ENCODE results near the gene SOX5. TPM values are rescaled to one million over a fixed set of nuclear protein-coding genes. Genes with fewer than 3 reads are reported as not detected.

Gene SOX5
- polyA plus RNA-seq, 1 donor = 3.5 TPM

- Histone ChIP-seq H3K4me3 (ENCODE audit: low read length) (no peak overlapping the region), H3K9me3 (ENCODE audit: control insufficient read depth, low read depth, low read length) (no peaks in the 10 kb centered on the region), H3K36me3 (ENCODE audit: control insufficient read depth, insufficient read depth, low read length) (no peaks in the 10 kb centered on the region), H3K27ac (ENCODE audit: low read length) (no peak overlapping the region), H3K27me3 (ENCODE audit: control insufficient read depth, insufficient read depth, low read length) (no peaks in the 10 kb centered on the region), H3K4me1 (ENCODE audit: control insufficient read depth, insufficient read depth, low read length) (no peaks in the 10 kb centered on the region)
- DNase-seq = no peak
- WGBS (ENCODE audit: insufficient coverage, low lambda C conversion rate) = 100% methylated on average over 1 of the region's 2 CpGs
These were observed 388.9 kb downstream of the SOX5 start for GRCh38 chr12:23560611-23561010.

- Histone ChIP-seq H3K27me3 (ENCODE audit: control insufficient read depth, insufficient read depth, low read length) (no peaks in the 10 kb centered on the region), H3K27ac (ENCODE audit: low read length) (no peak overlapping the region), H3K4me1 (ENCODE audit: control insufficient read depth, insufficient read depth, low read length) (no peaks in the 10 kb centered on the region), H3K36me3 (ENCODE audit: control insufficient read depth, insufficient read depth, low read length) (no peaks in the 10 kb centered on the region), H3K9me3 (ENCODE audit: control insufficient read depth, low read depth, low read length) (no peaks in the 10 kb centered on the region), H3K4me3 (ENCODE audit: low read length) (no peak overlapping the region)
- WGBS (ENCODE audit: insufficient coverage, low lambda C conversion rate) = 88% methylated on average over 1 of the region's 2 CpGs
- no peak for DNase-seq
These were observed 390.2 kb downstream of the SOX5 start for GRCh38 chr12:23559268-23559753.

GRCh38 chr12:23556661-23557060, 392.8 kb downstream of the SOX5 start:
- WGBS (ENCODE audit: insufficient coverage, low lambda C conversion rate) = 100% methylated on average over 1 of the region's 5 CpGs

GRCh38 chr12:23555825-23556207, 393.7 kb downstream of the SOX5 start:
- no peaks in the 10 kb centered on the region for H3K9me3 ChIP-seq (ENCODE audit: control insufficient read depth, low read depth, low read length)
- H3K27ac ChIP-seq (ENCODE audit: low read length) = no peak overlapping the region
- DNase-seq = no peak
- no peak overlapping the region for H3K4me3 ChIP-seq (ENCODE audit: low read length)
- H3K27me3 ChIP-seq (ENCODE audit: control insufficient read depth, insufficient read depth, low read length) = no peaks in the 10 kb centered on the region
- WGBS (ENCODE audit: insufficient coverage, low lambda C conversion rate) = 17% methylated on average over 1 of the region's 2 CpGs
- no peaks in the 10 kb centered on the region for H3K4me1 ChIP-seq (ENCODE audit: control insufficient read depth, insufficient read depth, low read length)
- no peaks in the 10 kb centered on the region for H3K36me3 ChIP-seq (ENCODE audit: control insufficient read depth, insufficient read depth, low read length)

More at GRCh38 chr12:23556661-23557060, 392.8 kb downstream of the SOX5 start:
- Histone ChIP-seq H3K4me3 (ENCODE audit: low read length) (no peak overlapping the region), H3K27ac (ENCODE audit: low read length) (no peak overlapping the region), H3K4me1 (ENCODE audit: control insufficient read depth, insufficient read depth, low read length) (no peaks in the 10 kb centered on the region), H3K36me3 (ENCODE audit: control insufficient read depth, insufficient read depth, low read length) (no peaks in the 10 kb centered on the region), H3K27me3 (ENCODE audit: control insufficient read depth, insufficient read depth, low read length) (no peaks in the 10 kb centered on the region), H3K9me3 (ENCODE audit: control insufficient read depth, low read depth, low read length) (no peaks in the 10 kb centered on the region)
- DNase-seq = no peak

- 84% methylated on average over 3 of the region's 4 CpGs for WGBS (ENCODE audit: insufficient coverage, low lambda C conversion rate)
- Histone ChIP-seq H3K4me1 (ENCODE audit: control insufficient read depth, insufficient read depth, low read length) (no peaks in the 10 kb centered on the region), H3K27ac (ENCODE audit: low read length) (no peak overlapping the region), H3K27me3 (ENCODE audit: control insufficient read depth, insufficient read depth, low read length) (no peaks in the 10 kb centered on the region), H3K36me3 (ENCODE audit: control insufficient read depth, insufficient read depth, low read length) (no peaks in the 10 kb centered on the region), H3K9me3 (ENCODE audit: control insufficient read depth, low read depth, low read length) (no peaks in the 10 kb centered on the region), H3K4me3 (ENCODE audit: low read length) (no peak overlapping the region)
- DNase-seq = no peak
These were observed 394.2 kb downstream of the SOX5 start for GRCh38 chr12:23555180-23555824.

GRCh38 chr12:23552417-23552816, 397.1 kb downstream of the SOX5 start:
- H3K27me3 ChIP-seq (ENCODE audit: control insufficient read depth, insufficient read depth, low read length) = no peaks in the 10 kb centered on the region
- no peaks in the 10 kb centered on the region for H3K4me1 ChIP-seq (ENCODE audit: control insufficient read depth, insufficient read depth, low read length)
- H3K4me3 ChIP-seq (ENCODE audit: low read length) = no peak overlapping the region
- no peak for DNase-seq
- H3K36me3 ChIP-seq (ENCODE audit: control insufficient read depth, insufficient read depth, low read length) = no peaks in the 10 kb centered on the region
- WGBS (ENCODE audit: insufficient coverage, low lambda C conversion rate) = 88% methylated on average over 1 of the region's 1 CpG
- H3K27ac ChIP-seq (ENCODE audit: low read length) = no peak overlapping the region
- H3K9me3 ChIP-seq (ENCODE audit: control insufficient read depth, low read depth, low read length) = no peaks in the 10 kb centered on the region

- Histone ChIP-seq H3K36me3 (ENCODE audit: control insufficient read depth, insufficient read depth, low read length) (no peaks in the 10 kb centered on the region), H3K27ac (ENCODE audit: low read length) (no peak overlapping the region), H3K4me1 (ENCODE audit: control insufficient read depth, insufficient read depth, low read length) (no peaks in the 10 kb centered on the region), H3K27me3 (ENCODE audit: control insufficient read depth, insufficient read depth, low read length) (no peaks in the 10 kb centered on the region), H3K4me3 (ENCODE audit: low read length) (no peak overlapping the region), H3K9me3 (ENCODE audit: control insufficient read depth, low read depth, low read length) (no peaks in the 10 kb centered on the region)
- 29% methylated on average over 1 of the region's 2 CpGs for WGBS (ENCODE audit: insufficient coverage, low lambda C conversion rate)
- peak in 1 of 2 donors; percentile 3 for DNase-seq
These were observed 398.7 kb downstream of the SOX5 start for GRCh38 chr12:23550753-23551152.

- Histone ChIP-seq H3K27me3 (ENCODE audit: control insufficient read depth, insufficient read depth, low read length) (no peaks in the 10 kb centered on the region), H3K36me3 (ENCODE audit: control insufficient read depth, insufficient read depth, low read length) (no peaks in the 10 kb centered on the region), H3K4me3 (ENCODE audit: low read length) (no peak overlapping the region), H3K27ac (ENCODE audit: low read length) (no peak overlapping the region), H3K4me1 (ENCODE audit: control insufficient read depth, insufficient read depth, low read length) (no peaks in the 10 kb centered on the region), H3K9me3 (ENCODE audit: control insufficient read depth, low read depth, low read length) (no peaks in the 10 kb centered on the region)
- no peak for DNase-seq
These were observed 400.7 kb downstream of the SOX5 start for GRCh38 chr12:23548742-23549141.

- H3K4me1 ChIP-seq (ENCODE audit: control insufficient read depth, insufficient read depth, low read length) = no peaks in the 10 kb centered on the region
- H3K36me3 ChIP-seq (ENCODE audit: control insufficient read depth, insufficient read depth, low read length) = no peaks in the 10 kb centered on the region
- WGBS (ENCODE audit: insufficient coverage, low lambda C conversion rate) = 100% methylated on average over 1 of the region's 4 CpGs
- H3K9me3 ChIP-seq (ENCODE audit: control insufficient read depth, low read depth, low read length) = no peaks in the 10 kb centered on the region
- H3K27me3 ChIP-seq (ENCODE audit: control insufficient read depth, insufficient read depth, low read length) = no peaks in the 10 kb centered on the region
- no peak for DNase-seq
- H3K27ac ChIP-seq (ENCODE audit: low read length) = no peak overlapping the region
- H3K4me3 ChIP-seq (ENCODE audit: low read length) = no peak overlapping the region
These were observed 402.7 kb downstream of the SOX5 start for GRCh38 chr12:23546756-23547155.

GRCh38 chr12:23543767-23544166, 405.7 kb downstream of the SOX5 start:
- no CpG with 5 or more reads among the region's 1 CpG for WGBS (ENCODE audit: insufficient coverage, low lambda C conversion rate)
- Histone ChIP-seq H3K36me3 (ENCODE audit: control insufficient read depth, insufficient read depth, low read length) (no peaks in the 10 kb centered on the region), H3K4me3 (ENCODE audit: low read length) (no peak overlapping the region), H3K9me3 (ENCODE audit: control insufficient read depth, low read depth, low read length) (no peaks in the 10 kb centered on the region), H3K4me1 (ENCODE audit: control insufficient read depth, insufficient read depth, low read length) (no peaks in the 10 kb centered on the region), H3K27me3 (ENCODE audit: control insufficient read depth, insufficient read depth, low read length) (no peaks in the 10 kb centered on the region), H3K27ac (ENCODE audit: low read length) (no peak overlapping the region)
- no peak for DNase-seq

GRCh38 chr12:23542187-23542586, 407.3 kb downstream of the SOX5 start:
- no peaks in the 10 kb centered on the region for H3K27me3 ChIP-seq (ENCODE audit: control insufficient read depth, insufficient read depth, low read length)
- H3K36me3 ChIP-seq (ENCODE audit: control insufficient read depth, insufficient read depth, low read length) = no peaks in the 10 kb centered on the region
- no peaks in the 10 kb centered on the region for H3K4me1 ChIP-seq (ENCODE audit: control insufficient read depth, insufficient read depth, low read length)
- no peak for DNase-seq
- no peaks in the 10 kb centered on the region for H3K9me3 ChIP-seq (ENCODE audit: control insufficient read depth, low read depth, low read length)
- no peak overlapping the region for H3K27ac ChIP-seq (ENCODE audit: low read length)
- WGBS (ENCODE audit: insufficient coverage, low lambda C conversion rate) = 98% methylated on average over 3 of the region's 3 CpGs
- no peak overlapping the region for H3K4me3 ChIP-seq (ENCODE audit: low read length)
